ENCODE data around the gene MAGEA4.

Gene MAGEA4

DNA sequence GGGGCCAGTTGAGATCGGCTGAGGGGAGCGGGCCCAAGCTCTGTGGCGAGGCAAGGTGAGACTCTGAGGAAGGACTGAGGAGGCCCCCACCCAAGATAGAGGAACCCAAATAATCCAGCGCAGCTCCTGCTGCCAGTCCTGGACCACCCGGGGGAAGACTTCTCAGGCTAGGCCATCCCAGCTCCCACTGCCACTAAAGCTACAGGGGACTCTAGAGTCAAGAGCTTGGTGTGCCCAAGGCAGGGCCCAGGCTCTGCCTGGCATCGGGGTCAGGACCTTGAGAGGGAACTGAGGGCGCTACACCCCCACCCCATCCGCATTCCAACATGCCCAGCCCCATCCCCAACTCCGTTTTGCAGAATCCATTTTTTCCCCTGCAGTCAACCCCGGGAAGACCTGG is 8.6 kb downstream of the MAGEA4 start:
- H3K9me3 ChIP-seq (ENCODE audit: insufficient read depth, low read depth, low read length), result no peaks in the 10 kb centered on the region
- H3K79me2 ChIP-seq (ENCODE audit: insufficient read depth, low read length), result no peaks in the 10 kb centered on the region
- no peaks in the 10 kb centered on the region for H3K4me1 ChIP-seq (ENCODE audit: insufficient read depth, low read length, poor library complexity, severe bottlenecking)
- no peaks in the 10 kb centered on the region for H3K9me2 ChIP-seq (replicated peaks; ENCODE audit: low read depth, low read length)
- H3F3A ChIP-seq (ENCODE audit: low read depth), result no peaks in the 10 kb centered on the region
- no peaks in the 10 kb centered on the region for H4K20me1 ChIP-seq (ENCODE audit: insufficient read depth, low read length, poor library complexity, severe bottlenecking)
- H3K36me3 ChIP-seq (ENCODE audit: insufficient read depth, low read length), result no peaks in the 10 kb centered on the region
- H2AFZ ChIP-seq (ENCODE audit: low read length), result no peak overlapping the region
- no peak overlapping the region for H3K9ac ChIP-seq (ENCODE audit: low read depth, low read length, poor library complexity, severe bottlenecking)
- no peak overlapping the region for H3K4me2 ChIP-seq (ENCODE audit: low read depth, low read length, poor library complexity, severe bottlenecking)
- no peaks in the 10 kb centered on the region for H3K27me3 ChIP-seq (ENCODE audit: insufficient read depth, low read length, poor library complexity, severe bottlenecking)
- H3K4me3 ChIP-seq (ENCODE audit: low read length, poor library complexity, severe bottlenecking), result no peak overlapping the region
- no peak for TF ChIP-seq EZH2phosphoT487 (IDR thresholded peaks at IDR 0.05; ENCODE audit: borderline replicate concordance)
- TF ChIP-seq, protein P1, sequence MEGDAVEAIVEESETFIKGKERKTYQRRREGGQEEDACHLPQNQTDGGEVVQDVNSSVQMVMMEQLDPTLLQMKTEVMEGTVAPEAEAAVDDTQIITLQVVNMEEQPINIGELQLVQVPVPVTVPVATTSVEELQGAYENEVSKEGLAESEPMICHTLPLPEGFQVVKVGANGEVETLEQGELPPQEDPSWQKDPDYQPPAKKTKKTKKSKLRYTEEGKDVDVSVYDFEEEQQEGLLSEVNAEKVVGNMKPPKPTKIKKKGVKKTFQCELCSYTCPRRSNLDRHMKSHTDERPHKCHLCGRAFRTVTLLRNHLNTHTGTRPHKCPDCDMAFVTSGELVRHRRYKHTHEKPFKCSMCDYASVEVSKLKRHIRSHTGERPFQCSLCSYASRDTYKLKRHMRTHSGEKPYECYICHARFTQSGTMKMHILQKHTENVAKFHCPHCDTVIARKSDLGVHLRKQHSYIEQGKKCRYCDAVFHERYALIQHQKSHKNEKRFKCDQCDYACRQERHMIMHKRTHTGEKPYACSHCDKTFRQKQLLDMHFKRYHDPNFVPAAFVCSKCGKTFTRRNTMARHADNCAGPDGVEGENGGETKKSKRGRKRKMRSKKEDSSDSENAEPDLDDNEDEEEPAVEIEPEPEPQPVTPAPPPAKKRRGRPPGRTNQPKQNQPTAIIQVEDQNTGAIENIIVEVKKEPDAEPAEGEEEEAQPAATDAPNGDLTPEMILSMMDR (conservative IDR thresholded peaks at IDR 0.05; ENCODE audit: low read length), result no peak

- H3K4me3 ChIP-seq (ENCODE audit: low read length, poor library complexity, severe bottlenecking), result no peak overlapping the region
- no peaks in the 10 kb centered on the region for H3K79me2 ChIP-seq (ENCODE audit: insufficient read depth, low read length)
- TF ChIP-seq, protein P1 (conservative IDR thresholded peaks at IDR 0.05; ENCODE audit: low read length), result no peak
- TF ChIP-seq EZH2phosphoT487 (IDR thresholded peaks at IDR 0.05; ENCODE audit: borderline replicate concordance), result no peak
- H3K9me2 ChIP-seq (replicated peaks; ENCODE audit: low read depth, low read length), result no peaks in the 10 kb centered on the region
- H3K4me1 ChIP-seq (ENCODE audit: insufficient read depth, low read length, poor library complexity, severe bottlenecking), result no peaks in the 10 kb centered on the region
- H3F3A ChIP-seq (ENCODE audit: low read depth), result no peaks in the 10 kb centered on the region
- H3K36me3 ChIP-seq (ENCODE audit: insufficient read depth, low read length), result no peaks in the 10 kb centered on the region
- H3K9me3 ChIP-seq (ENCODE audit: insufficient read depth, low read depth, low read length), result no peaks in the 10 kb centered on the region
- no peak overlapping the region for H2AFZ ChIP-seq (ENCODE audit: low read length)
- no peaks in the 10 kb centered on the region for H4K20me1 ChIP-seq (ENCODE audit: insufficient read depth, low read length, poor library complexity, severe bottlenecking)
- H3K4me2 ChIP-seq (ENCODE audit: low read depth, low read length, poor library complexity, severe bottlenecking), result no peak overlapping the region
- H3K27me3 ChIP-seq (ENCODE audit: insufficient read depth, low read length, poor library complexity, severe bottlenecking), result no peaks in the 10 kb centered on the region
- no peak overlapping the region for H3K9ac ChIP-seq (ENCODE audit: low read depth, low read length, poor library complexity, severe bottlenecking)
Observed at GRCh38 chrX:151921866-151922265, 9.2 kb downstream of the MAGEA4 start.

DNA sequence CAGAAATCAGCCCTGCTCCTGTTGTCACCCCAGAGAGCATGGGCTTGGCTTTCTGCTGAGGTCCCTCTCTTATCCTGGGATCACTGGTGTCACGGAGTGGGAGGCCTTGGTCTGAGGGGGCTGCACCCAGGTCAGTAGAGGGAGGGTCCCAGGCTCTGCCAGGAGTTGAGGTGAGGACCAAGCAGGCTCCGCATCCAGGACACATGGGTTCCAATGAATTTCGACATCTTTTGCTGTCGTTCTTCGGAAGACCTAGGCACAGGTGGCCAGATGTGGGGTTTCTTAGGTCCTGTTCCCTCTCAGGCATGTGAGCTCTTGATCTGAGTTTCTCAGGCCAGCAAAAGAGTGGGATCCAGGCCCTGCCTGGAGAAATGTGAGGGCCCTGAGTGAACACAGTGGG is 10.0 kb downstream of the MAGEA4 start:
- no peaks in the 10 kb centered on the region for H3K9me2 ChIP-seq (replicated peaks; ENCODE audit: low read depth, low read length)
- H2AFZ ChIP-seq (ENCODE audit: low read length), result no peak overlapping the region
- no peak overlapping the region for H3K4me2 ChIP-seq (ENCODE audit: low read depth, low read length, poor library complexity, severe bottlenecking)
- H3K9ac ChIP-seq (ENCODE audit: low read depth, low read length, poor library complexity, severe bottlenecking), result no peak overlapping the region
- no peaks in the 10 kb centered on the region for H3K27me3 ChIP-seq (ENCODE audit: insufficient read depth, low read length, poor library complexity, severe bottlenecking)
- no peaks in the 10 kb centered on the region for H3K4me1 ChIP-seq (ENCODE audit: insufficient read depth, low read length, poor library complexity, severe bottlenecking)
- H3F3A ChIP-seq (ENCODE audit: low read depth), result no peaks in the 10 kb centered on the region
- no peak overlapping the region for H3K4me3 ChIP-seq (ENCODE audit: low read length, poor library complexity, severe bottlenecking)
- H4K20me1 ChIP-seq (ENCODE audit: insufficient read depth, low read length, poor library complexity, severe bottlenecking), result no peaks in the 10 kb centered on the region
- no peaks in the 10 kb centered on the region for H3K9me3 ChIP-seq (ENCODE audit: insufficient read depth, low read depth, low read length)
- no peaks in the 10 kb centered on the region for H3K36me3 ChIP-seq (ENCODE audit: insufficient read depth, low read length)
- H3K79me2 ChIP-seq (ENCODE audit: insufficient read depth, low read length), result no peaks in the 10 kb centered on the region
- TF ChIP-seq EZH2phosphoT487 (IDR thresholded peaks at IDR 0.05; ENCODE audit: borderline replicate concordance), result no peak
- TF ChIP-seq, protein P1 (conservative IDR thresholded peaks at IDR 0.05; ENCODE audit: low read length), result no peak
